MCF 10A (cell line): ENCODE measurements around the gene OR5H14. TPM values are rescaled to one million over a fixed set of nuclear protein-coding genes. Genes with fewer than 3 reads are reported as not detected.

Experiments used
- BruUV-seq: library from RNA; stranded (reverse); fragments of 400-500 nt; replicated peaks from 2 replicates; lab custom pipeline; 2021; lab: Mats Ljungman, UMichigan
- CTCF ChIA-PET: fragments of 300-600 bp; sonication (Branson Sonifier 250); formaldehyde crosslinking; extraction: SDS; loops from one replicate; lab custom pipeline; 2021; ENCODE audit warnings: antibody characterized with exemption, inconsistent platforms; lab: Yijun Ruan, JAX
- POLR2A ChIA-PET: fragments of 300-600, 350-650 bp; sonication (Branson Sonifier 250); formaldehyde crosslinking; extraction: SDS; loops from one replicate; lab custom pipeline; 2020; ENCODE audit warnings: antibody characterized with exemption, inconsistent platforms; lab: Yijun Ruan, JAX
- DNase-seq: peaks from one replicate; pipeline ENCODE4 v3.0.0-alpha.2; 2018; ENCODE audit not compliant: unreplicated experiment
- H3K27ac Mint-ChIP-seq: one replicate; pipeline ENCODE4 v1.8.0; 2022; ENCODE audit warnings: mild to moderate bottlenecking, low read depth, mixed read lengths; ENCODE audit not compliant: unreplicated experiment
- H3K27me3 Mint-ChIP-seq: one replicate; pipeline ENCODE4 v1.8.0; 2022; ENCODE audit warnings: mixed read lengths; ENCODE audit not compliant: insufficient read depth, unreplicated experiment
- H3K36me3 Mint-ChIP-seq: one replicate; pipeline ENCODE4 v1.8.0; 2022; ENCODE audit warnings: mild to moderate bottlenecking, moderate library complexity, mixed read lengths; ENCODE audit not compliant: insufficient read depth, unreplicated experiment
- H3K4me1 Mint-ChIP-seq: one replicate; pipeline ENCODE4 v1.8.0; 2022; ENCODE audit warnings: mixed read lengths; ENCODE audit not compliant: insufficient read depth, unreplicated experiment
- H3K4me3 Mint-ChIP-seq: one replicate; pipeline ENCODE4 v1.8.0; 2022; ENCODE audit warnings: mild to moderate bottlenecking, moderate library complexity, mixed read lengths; ENCODE audit not compliant: unreplicated experiment
- H3K9me3 Mint-ChIP-seq: one replicate; pipeline ENCODE4 v1.8.0; 2022; ENCODE audit warnings: mixed read lengths; ENCODE audit not compliant: unreplicated experiment
- CTCF ChIP-seq: fragments of 200-600 bp; IDR thresholded peaks from one replicate; pipeline ENCODE4 v1.8.0; 2022; ENCODE audit warnings: antibody characterized with exemption, mild to moderate bottlenecking; ENCODE audit not compliant: unreplicated experiment
- intact Hi-C: fragments of 100-400 bp; cut with micrococcal nuclease; formaldehyde crosslinking; loops from 2 replicates; pipeline ENCODE4 v1.14.1; 2022
- total RNA-seq: library from RNA; stranded (reverse); gene quantifications from 2 replicates; pipeline ENCODE4 v1.2.3, GENCODE V29; 2022

OR5H14 gene
- total RNA-seq, 1 experiment from 2014 or later, result not detected

- CTCF ChIA-PET, result no interaction called here
- no TSS peak for BruUV-seq
- H3K9me3 Mint-ChIP-seq, result no peaks in the 10 kb centered on the region
- no peaks in the 10 kb centered on the region for H3K36me3 Mint-ChIP-seq
- POLR2A ChIA-PET, result no interaction called here
- H3K27ac Mint-ChIP-seq, result no peak overlapping the region
- intact Hi-C loops, result no loop called here
- no peak for TF ChIP-seq CTCF
- DNase-seq, result no peak
- H3K27me3 Mint-ChIP-seq, result peaks cover 32% of the 10 kb centered on the region
- no peaks in the 10 kb centered on the region for H3K4me1 Mint-ChIP-seq
- H3K4me3 Mint-ChIP-seq, result no peak overlapping the region
Measured at GRCh38 chr3:98199020-98199419, 51.7 kb downstream of the OR5H14 start.

Other genes starting within 250 kb of the OR5H14 start
- gene RIOX2, start 175.0 kb upstream of the OR5H14 start, total RNA-seq, result 51.8 and 73.9 TPM in 2 replicates
- not detected in 2 replicates for gene GABRR3, start 112.2 kb upstream of the OR5H14 start, total RNA-seq
- gene OR5AC2, start 60.3 kb upstream of the OR5H14 start, total RNA-seq, result not detected in 2 replicates
- not detected in 2 replicates for gene OR5H1, start 16.8 kb upstream of the OR5H14 start, total RNA-seq
- gene OR5H15, start 19.2 kb downstream of the OR5H14 start, total RNA-seq, result not detected in 2 replicates
- gene OR5H6, start 116.8 kb downstream of the OR5H14 start, total RNA-seq, result not detected in 2 replicates
- not detected in 2 replicates for gene OR5H2, start 135.0 kb downstream of the OR5H14 start, total RNA-seq
- not detected in 2 replicates for gene OR5K4, start 206.4 kb downstream of the OR5H14 start, total RNA-seq
- not detected in 2 replicates for gene OR5K3, start 243.2 kb downstream of the OR5H14 start, total RNA-seq